ENCODE data around the gene A3GALT2.

DNA sequence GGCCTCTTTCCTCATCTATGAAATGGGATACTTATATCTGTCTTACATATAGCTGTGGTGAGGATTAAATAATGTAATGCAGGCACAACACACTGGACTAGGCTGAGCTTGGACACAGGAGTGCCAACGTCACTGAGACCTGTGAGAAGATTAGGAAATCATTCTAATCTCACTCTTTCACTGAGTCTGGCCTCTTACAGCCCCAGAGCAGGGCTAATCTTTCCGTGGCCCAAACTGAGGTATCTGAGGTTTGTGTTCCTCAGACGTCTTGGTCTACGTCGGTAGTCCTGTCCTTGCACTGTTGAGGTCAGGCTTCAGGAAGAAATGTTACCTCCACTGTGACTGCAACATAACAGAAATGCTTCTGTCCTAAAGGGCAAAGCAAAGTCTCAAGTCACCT lies 22.6 kb upstream of the A3GALT2 start:
- TF ChIP-seq HDGF (IDR thresholded peaks at IDR 0.05; ENCODE audit: borderline replicate concordance) (no peak), SUZ12 (IDR thresholded peaks at IDR 0.05) (no peak), SP1 (IDR thresholded peaks at IDR 0.05) (no peak), BHLHE40 (IDR thresholded peaks at IDR 0.05; ENCODE audit: borderline replicate concordance) (no peak), FOXA1 (IDR thresholded peaks at IDR 0.05) (no peak)
- TF ChIP-seq, protein P1, sequence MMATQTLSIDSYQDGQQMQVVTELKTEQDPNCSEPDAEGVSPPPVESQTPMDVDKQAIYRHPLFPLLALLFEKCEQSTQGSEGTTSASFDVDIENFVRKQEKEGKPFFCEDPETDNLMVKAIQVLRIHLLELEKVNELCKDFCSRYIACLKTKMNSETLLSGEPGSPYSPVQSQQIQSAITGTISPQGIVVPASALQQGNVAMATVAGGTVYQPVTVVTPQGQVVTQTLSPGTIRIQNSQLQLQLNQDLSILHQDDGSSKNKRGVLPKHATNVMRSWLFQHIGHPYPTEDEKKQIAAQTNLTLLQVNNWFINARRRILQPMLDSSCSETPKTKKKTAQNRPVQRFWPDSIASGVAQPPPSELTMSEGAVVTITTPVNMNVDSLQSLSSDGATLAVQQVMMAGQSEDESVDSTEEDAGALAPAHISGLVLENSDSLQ (IDR thresholded peaks at IDR 0.05): no peak

Measured in HEK293T (cell line).